ENCODE measurements around the gene APOL4.
"Not testable (repeated sequence)": the region's sequence is repeated elsewhere in the genome, so short reads cannot be mapped to it uniquely, and the experiment has no call there.

The APOL4 gene

DNA sequence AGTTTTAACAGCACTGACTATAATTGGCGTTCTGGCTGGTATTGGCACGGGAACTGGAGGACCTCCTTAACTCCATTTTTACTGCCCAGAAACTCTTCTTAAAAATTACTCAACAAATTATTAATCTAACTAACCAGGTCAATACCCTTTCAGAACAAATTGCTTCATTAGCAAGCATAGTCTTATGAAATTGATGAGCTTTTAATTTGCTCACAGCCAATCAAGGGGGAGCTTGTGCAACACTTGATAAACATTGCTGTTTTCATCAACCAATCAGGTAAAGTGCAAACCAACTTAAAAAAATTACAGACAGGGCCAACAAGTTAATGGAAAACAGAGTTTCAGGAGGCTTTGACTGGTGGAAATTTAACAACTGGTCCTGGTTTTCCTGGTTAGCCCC, 36.5 kb downstream of the APOL4 start:
- Mint-ChIP-seq H3K27me3 (no peaks in the 10 kb centered on the region), H3K36me3 (no peaks in the 10 kb centered on the region), H3K27ac (no peak overlapping the region), H3K4me3 (no peak overlapping the region), H3K4me1 (ENCODE audit: low read depth) (peaks cover 77% of the 10 kb centered on the region), H3K9me3 (ENCODE audit: low read depth) (no peaks in the 10 kb centered on the region)

DNA sequence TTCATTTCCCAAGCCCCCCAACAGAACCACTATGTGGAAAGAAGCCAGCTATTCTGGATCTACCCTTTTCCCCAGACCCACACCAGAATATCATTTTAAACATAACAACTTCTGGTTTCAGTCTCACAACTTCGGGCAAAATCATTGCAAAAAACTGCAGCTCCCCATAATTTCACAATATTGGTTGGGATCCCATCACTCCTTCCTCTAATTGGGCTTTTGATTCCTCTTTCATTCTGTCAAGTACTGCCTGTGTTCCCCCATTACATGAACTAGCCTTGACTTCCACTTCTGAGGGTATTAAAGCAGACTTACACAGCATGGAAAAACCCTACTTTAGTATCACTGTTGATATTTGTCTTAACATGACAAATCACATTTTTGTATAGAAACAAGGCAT, 37.0 kb downstream of the APOL4 start:
- Mint-ChIP-seq H3K4me3 (no peak overlapping the region), H3K27ac (no peak overlapping the region), H3K27me3 (no peaks in the 10 kb centered on the region), H3K9me3 (ENCODE audit: low read depth) (no peaks in the 10 kb centered on the region), H3K4me1 (ENCODE audit: low read depth) (peaks cover 82% of the 10 kb centered on the region), H3K36me3 (no peaks in the 10 kb centered on the region)

- Mint-ChIP-seq H3K9me3 (ENCODE audit: low read depth) (no peaks in the 10 kb centered on the region), H3K4me3 (peak overlapping the region; percentile 15), H3K27ac (peak overlapping the region; percentile 71), H3K4me1 (ENCODE audit: low read depth) (peaks cover 93% of the 10 kb centered on the region), H3K27me3 (no peaks in the 10 kb centered on the region), H3K36me3 (no peaks in the 10 kb centered on the region)
Measured at GRCh38 chr22:36163497-36163896, 38.1 kb downstream of the APOL4 start.

DNA sequence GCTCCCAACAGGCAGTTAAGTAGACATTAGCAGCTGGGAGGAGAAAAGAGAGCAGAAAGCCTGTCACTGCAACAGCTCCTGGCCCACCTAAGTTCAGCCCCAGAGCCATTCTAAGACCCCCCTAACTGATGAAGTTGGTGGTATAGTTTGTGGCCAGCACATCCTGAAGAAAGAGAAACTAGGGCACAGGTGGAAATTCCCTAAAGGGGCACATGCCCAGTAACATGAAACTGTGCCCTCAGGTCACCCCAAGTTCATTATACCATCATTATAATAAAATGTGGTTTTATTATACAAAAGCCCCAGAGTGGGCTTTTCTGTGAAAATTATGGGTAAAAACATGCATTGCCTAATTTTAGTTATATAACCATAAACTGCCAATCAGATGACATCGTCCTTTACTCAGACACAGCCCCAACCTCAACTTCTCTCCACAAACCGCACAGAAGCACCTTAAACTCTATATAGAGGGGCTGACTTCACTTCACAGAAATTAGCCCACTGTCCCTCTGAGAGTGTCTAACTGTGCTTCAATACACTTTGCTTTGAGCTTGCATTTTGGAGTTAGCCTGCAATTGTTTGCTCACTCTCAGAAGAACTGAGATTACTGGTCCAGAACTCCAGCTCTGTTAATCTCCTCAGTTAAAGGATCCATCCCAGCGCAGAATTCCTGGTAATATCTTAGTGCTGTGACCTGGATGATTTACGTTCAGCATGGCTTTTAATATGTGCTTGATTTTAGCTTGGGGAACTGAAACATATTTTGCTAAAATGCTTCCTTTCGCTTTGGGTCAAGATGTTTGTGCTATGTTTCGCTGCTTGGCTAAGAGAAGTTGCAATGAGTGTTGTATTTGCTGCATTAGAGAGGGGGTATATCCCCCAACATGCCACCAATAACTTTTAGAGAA, 39.2 kb downstream of the APOL4 start:
- Mint-ChIP-seq H3K27ac (peak overlapping the region; percentile 97), H3K9me3 (ENCODE audit: low read depth) (no peaks in the 10 kb centered on the region), H3K27me3 (no peaks in the 10 kb centered on the region), H3K4me1 (ENCODE audit: low read depth) (peaks cover 97% of the 10 kb centered on the region), H3K36me3 (no peaks in the 10 kb centered on the region), H3K4me3 (peak overlapping the region; percentile 97)

- not testable (repeated sequence) for H3K36me3 Mint-ChIP-seq; H3K9me3 Mint-ChIP-seq (ENCODE audit: low read depth); H3K27me3 Mint-ChIP-seq
- peak overlapping the region; percentile 97 for H3K4me3 Mint-ChIP-seq
- H3K4me1 Mint-ChIP-seq (ENCODE audit: low read depth), result peaks cover 97% of the 10 kb centered on the region
- H3K27ac Mint-ChIP-seq, result peak overlapping the region; percentile 97
Measured at GRCh38 chr22:36161793-36162126, 39.8 kb downstream of the APOL4 start.

DNA sequence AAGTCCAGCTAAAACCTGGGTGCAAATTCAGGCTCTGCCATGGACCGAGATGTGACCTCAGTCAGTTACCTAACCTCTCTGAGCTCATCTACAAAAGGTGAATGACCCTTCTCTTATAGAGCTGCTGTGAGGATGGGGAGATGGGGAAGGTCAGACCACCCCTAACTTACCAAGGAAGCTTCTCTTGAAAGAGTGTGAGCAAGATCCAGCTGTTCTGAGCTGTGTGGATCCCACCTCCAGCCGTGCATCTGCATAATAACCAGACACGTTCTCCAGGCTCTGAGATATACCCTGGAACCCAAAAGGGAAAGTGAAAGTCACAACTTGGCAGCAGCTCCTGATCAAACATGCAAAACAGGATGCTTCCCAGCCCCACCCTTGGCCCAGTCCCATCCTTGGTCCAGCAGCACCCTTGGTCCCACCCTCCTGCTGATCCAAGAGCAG, 41.1 kb downstream of the APOL4 start, which contains the start of gene APOL3:
Gene APOL3 (minus strand): TSS at position 257 of the 444 bp plus-strand sequence. CDS start 11,700 bp downstream, outside the sequence.
- Mint-ChIP-seq H3K4me3 (peak within 1 kb of the TSS; percentile 97), H3K27ac (peak within 1 kb of the TSS; percentile 97), H3K9me3 (ENCODE audit: low read depth) (no peaks in the 10 kb centered on the region), H3K4me1 (ENCODE audit: low read depth) (peaks cover 96% of the 10 kb centered on the region), H3K36me3 (peaks cover 2% of the 10 kb centered on the region), H3K27me3 (no peaks in the 10 kb centered on the region)

DNA sequence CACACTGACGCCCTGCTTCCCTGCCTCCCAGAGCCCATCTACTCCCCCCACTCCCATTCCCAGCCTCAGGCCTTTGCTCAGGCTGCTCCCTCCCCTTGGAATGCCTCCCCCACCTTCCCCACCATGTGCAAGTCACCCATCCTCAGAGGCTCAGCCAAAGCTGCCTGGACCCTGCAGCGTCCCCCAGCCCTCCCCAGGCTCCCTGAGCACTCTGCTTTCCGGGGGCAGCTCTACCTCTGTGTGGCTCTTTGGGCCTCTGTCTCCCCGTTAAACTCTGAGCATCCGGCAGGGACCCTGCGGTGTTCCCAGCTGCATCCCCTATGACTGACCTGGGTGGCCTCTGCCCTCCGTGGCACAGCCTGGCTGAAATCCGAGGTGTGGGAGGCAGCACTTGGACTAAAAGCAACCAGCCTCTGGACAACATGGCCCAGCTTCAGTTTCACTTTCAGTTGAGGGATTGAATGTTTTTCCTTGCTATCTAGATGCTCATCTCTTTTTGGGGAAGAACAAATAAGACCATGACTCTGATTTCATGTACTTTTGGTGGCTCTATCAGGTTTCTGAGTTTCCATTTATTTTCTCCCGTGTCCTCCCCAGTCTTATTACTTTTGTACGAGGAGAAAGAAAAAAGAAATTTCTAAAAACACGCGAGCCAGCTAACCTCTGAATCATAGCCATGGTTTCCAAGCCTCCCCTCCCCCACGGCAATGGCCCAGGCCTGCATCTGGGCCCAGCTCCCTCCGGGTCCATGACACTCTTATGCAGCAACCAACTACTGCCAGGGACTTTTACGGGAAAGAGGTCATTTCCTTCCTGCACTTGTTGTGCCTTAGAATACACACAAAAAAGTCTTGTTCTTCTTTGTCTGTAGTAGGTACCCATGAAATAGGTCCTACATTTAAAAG, 44.8 kb downstream of the APOL4 start:
- peaks cover 13% of the 10 kb centered on the region for H3K36me3 Mint-ChIP-seq
- peaks cover 2% of the 10 kb centered on the region for H3K9me3 Mint-ChIP-seq (ENCODE audit: low read depth)
- H3K4me1 Mint-ChIP-seq (ENCODE audit: low read depth), result peaks cover 97% of the 10 kb centered on the region
- peak overlapping the region; percentile 97 for H3K4me3 Mint-ChIP-seq
- H3K27ac Mint-ChIP-seq, result peak overlapping the region; percentile 100
- no peaks in the 10 kb centered on the region for H3K27me3 Mint-ChIP-seq

- H3K27ac Mint-ChIP-seq, result peak overlapping the region; percentile 100
- H3K27me3 Mint-ChIP-seq, result no peaks in the 10 kb centered on the region
- H3K36me3 Mint-ChIP-seq, result peaks cover 14% of the 10 kb centered on the region
- peaks cover 97% of the 10 kb centered on the region for H3K4me1 Mint-ChIP-seq (ENCODE audit: low read depth)
- peaks cover 4% of the 10 kb centered on the region for H3K9me3 Mint-ChIP-seq (ENCODE audit: low read depth)
- peak overlapping the region; percentile 97 for H3K4me3 Mint-ChIP-seq
Measured at GRCh38 chr22:36156119-36156514, 45.5 kb downstream of the APOL4 start.

- Mint-ChIP-seq H3K4me3 (peak overlapping the region; percentile 97), H3K27ac (peak overlapping the region; percentile 100), H3K9me3 (ENCODE audit: low read depth) (peaks cover 4% of the 10 kb centered on the region), H3K36me3 (peaks cover 14% of the 10 kb centered on the region), H3K27me3 (no peaks in the 10 kb centered on the region), H3K4me1 (ENCODE audit: low read depth) (peaks cover 97% of the 10 kb centered on the region)
Measured at GRCh38 chr22:36155702-36156101, 45.9 kb downstream of the APOL4 start.

- Mint-ChIP-seq H3K27me3 (no peaks in the 10 kb centered on the region), H3K9me3 (ENCODE audit: low read depth) (peaks cover 4% of the 10 kb centered on the region), H3K36me3 (peaks cover 17% of the 10 kb centered on the region), H3K4me3 (peak overlapping the region; percentile 97), H3K27ac (peak overlapping the region; percentile 100), H3K4me1 (ENCODE audit: low read depth) (peaks cover 96% of the 10 kb centered on the region)
Measured at GRCh38 chr22:36154423-36154945, 47.1 kb downstream of the APOL4 start.

GRCh38 chr22:36153501-36154422, 47.8 kb downstream of the APOL4 start:
- peaks cover 17% of the 10 kb centered on the region for H3K36me3 Mint-ChIP-seq
- peak overlapping the region; percentile 100 for H3K27ac Mint-ChIP-seq
- H3K27me3 Mint-ChIP-seq, result no peaks in the 10 kb centered on the region
- peaks cover 4% of the 10 kb centered on the region for H3K9me3 Mint-ChIP-seq (ENCODE audit: low read depth)
- peaks cover 92% of the 10 kb centered on the region for H3K4me1 Mint-ChIP-seq (ENCODE audit: low read depth)
- H3K4me3 Mint-ChIP-seq, result peak overlapping the region; percentile 97

- Mint-ChIP-seq H3K4me1 (ENCODE audit: low read depth) (peaks cover 89% of the 10 kb centered on the region), H3K27ac (peak overlapping the region; percentile 100), H3K36me3 (peaks cover 17% of the 10 kb centered on the region)
- not testable (repeated sequence) for H3K27me3 Mint-ChIP-seq; H3K9me3 Mint-ChIP-seq (ENCODE audit: low read depth); H3K4me3 Mint-ChIP-seq
Measured at GRCh38 chr22:36152821-36153220, 48.8 kb downstream of the APOL4 start.

DNA sequence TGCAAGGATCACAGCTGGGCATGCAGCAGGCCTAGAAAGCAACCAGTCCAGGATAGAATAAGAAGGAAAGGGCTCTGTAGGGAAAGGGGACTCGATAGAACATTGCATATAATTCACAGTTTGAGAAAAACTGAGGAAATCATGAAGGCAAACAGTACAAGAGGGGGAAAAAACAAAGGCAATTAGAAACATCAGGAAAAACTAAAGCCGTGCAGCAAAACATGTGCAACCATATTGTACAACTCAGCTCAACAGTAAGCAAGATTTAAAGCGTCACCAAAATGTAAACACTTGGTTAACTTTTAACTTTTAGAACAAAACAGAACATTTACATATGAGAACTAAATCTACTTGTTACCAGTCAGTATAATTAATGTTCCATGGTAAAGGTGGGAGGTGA, 49.5 kb downstream of the APOL4 start:
- Mint-ChIP-seq H3K4me3 (peak overlapping the region; percentile 64), H3K27ac (peak overlapping the region; percentile 100), H3K36me3 (peaks cover 17% of the 10 kb centered on the region), H3K9me3 (ENCODE audit: low read depth) (peaks cover 4% of the 10 kb centered on the region), H3K27me3 (no peaks in the 10 kb centered on the region), H3K4me1 (ENCODE audit: low read depth) (peaks cover 82% of the 10 kb centered on the region)

DNA sequence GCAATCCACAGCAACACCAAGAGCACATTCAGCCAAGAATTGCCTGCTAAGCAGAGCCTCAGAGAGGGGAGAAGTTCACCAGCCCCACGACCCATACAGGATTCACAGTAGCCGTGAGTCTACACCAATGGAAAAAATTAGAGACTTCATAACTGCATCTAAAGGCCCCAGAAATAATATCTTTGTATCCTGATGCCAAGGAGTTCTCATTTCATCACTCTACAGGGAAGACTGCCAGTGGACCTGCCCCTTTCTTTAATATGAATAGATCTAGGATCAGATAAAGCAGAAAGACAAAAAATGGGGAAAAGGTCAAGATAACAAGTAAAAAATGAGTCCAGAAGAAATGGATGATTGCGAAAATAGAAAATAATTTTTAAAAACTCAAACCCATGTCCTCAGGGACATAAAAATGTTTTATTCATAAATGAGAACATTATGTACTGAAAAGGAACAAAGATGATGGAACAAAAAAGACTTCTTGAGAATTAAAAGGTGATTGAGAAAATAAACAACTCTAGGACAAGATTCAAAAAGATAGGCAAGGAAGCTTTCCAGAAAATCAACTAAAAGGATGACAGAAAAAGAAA, 50.5 kb downstream of the APOL4 start:
- Mint-ChIP-seq H3K4me1 (ENCODE audit: low read depth) (peaks cover 74% of the 10 kb centered on the region), H3K4me3 (peak overlapping the region; percentile 13), H3K27ac (peak overlapping the region; percentile 100), H3K27me3 (no peaks in the 10 kb centered on the region), H3K9me3 (ENCODE audit: low read depth) (peaks cover 4% of the 10 kb centered on the region), H3K36me3 (peaks cover 15% of the 10 kb centered on the region)

Measured in activated naive CD8-positive, alpha-beta T cell (primary cell).